ENCODE measurements around the gene RPP25. TPM values are rescaled to one million over a fixed set of nuclear protein-coding genes. Genes with fewer than 3 reads are reported as not detected.
A peak's percentile ranks its signal among the peaks of the same experiment; 100 is the strongest.

The RPP25 gene
- total RNA-seq, 4 donors from 2014 or later: 10.1 to 28.4 (median 16.5) TPM

DNA sequence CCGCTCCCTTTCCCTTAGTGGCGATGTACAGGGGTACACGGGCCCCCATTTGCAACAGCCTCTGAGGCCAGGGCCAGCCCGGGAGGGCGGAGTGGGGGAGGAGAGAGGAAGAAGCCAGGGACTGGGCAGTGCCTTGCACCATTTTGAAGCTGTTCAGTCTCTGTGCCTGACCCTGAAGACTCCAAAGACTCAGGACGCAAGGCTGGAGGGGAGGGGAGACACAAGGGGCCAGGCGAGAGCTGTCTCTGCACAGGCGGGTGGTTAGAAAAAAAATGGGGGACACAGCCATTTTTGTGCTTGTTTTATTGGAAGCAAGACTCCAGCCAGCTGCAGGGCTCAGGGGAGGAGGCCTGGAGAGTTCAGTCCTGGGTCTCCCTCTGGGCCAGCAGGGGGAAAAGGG lies 1.6 kb downstream of the RPP25 start:
- Histone ChIP-seq H3K9me3 (no peaks in the 10 kb centered on the region), H3K4me3 (peak overlapping the region in 3 of 4 donors; percentile 8 to 63 (median 62)), H3K4me1 (peaks cover 19 to 59% (median 49%) of the 10 kb centered on the region in 4 donors), H3K36me3 (no peaks in the 10 kb centered on the region), H3K27ac (peak overlapping the region in 3 of 4 donors; percentile 88 to 93 (median 92)), H3K27me3 (peaks cover 24% of the 10 kb centered on the region)
- in situ Hi-C loops (cut with MboI; ENCODE audit: low pct_ligation_motif_present in 1 of 4, low pct_unique_long_range_greater_than_20kb in 1 of 4, low sequenced_read_pairs in 3 of 4): loop anchor here in 1 of 4 donors (25.0 kb wide), 1 partner anchor 318 kb away; no protein-coding TSS in a partner anchor
- intact Hi-C loops (cut with DNase I; ENCODE audit: low total_unique reads): loop anchor here (10.0 kb wide), 1 partner anchor 110 kb away; the partner anchor contains the start of gene ULK3
- no peak for DNase-seq
- 56% methylated on average over 8 of the region's 8 CpGs; no CpG with 5 or more reads in 1 of the 2 donors for WGBS, 2 donors (ENCODE audit: low coverage in 1 of 2)
- no peak for TF ChIP-seq POLR2A (IDR thresholded peaks at IDR 0.05)
- no peak for TF ChIP-seq EP300 (IDR thresholded peaks at IDR 0.05; ENCODE audit: low read depth)
- TF ChIP-seq, protein P1, sequence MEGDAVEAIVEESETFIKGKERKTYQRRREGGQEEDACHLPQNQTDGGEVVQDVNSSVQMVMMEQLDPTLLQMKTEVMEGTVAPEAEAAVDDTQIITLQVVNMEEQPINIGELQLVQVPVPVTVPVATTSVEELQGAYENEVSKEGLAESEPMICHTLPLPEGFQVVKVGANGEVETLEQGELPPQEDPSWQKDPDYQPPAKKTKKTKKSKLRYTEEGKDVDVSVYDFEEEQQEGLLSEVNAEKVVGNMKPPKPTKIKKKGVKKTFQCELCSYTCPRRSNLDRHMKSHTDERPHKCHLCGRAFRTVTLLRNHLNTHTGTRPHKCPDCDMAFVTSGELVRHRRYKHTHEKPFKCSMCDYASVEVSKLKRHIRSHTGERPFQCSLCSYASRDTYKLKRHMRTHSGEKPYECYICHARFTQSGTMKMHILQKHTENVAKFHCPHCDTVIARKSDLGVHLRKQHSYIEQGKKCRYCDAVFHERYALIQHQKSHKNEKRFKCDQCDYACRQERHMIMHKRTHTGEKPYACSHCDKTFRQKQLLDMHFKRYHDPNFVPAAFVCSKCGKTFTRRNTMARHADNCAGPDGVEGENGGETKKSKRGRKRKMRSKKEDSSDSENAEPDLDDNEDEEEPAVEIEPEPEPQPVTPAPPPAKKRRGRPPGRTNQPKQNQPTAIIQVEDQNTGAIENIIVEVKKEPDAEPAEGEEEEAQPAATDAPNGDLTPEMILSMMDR (IDR thresholded peaks at IDR 0.05): no peak
- TF ChIP-seq POLR2AphosphoS5 (IDR thresholded peaks at IDR 0.05): no peak

- no peak for DNase-seq
- H3K27ac ChIP-seq: peak overlapping the region in 2 of 4 donors; percentile 88 to 93
These were observed 2.1 kb downstream of the RPP25 start for GRCh38 chr15:74954515-74954914.

DNA sequence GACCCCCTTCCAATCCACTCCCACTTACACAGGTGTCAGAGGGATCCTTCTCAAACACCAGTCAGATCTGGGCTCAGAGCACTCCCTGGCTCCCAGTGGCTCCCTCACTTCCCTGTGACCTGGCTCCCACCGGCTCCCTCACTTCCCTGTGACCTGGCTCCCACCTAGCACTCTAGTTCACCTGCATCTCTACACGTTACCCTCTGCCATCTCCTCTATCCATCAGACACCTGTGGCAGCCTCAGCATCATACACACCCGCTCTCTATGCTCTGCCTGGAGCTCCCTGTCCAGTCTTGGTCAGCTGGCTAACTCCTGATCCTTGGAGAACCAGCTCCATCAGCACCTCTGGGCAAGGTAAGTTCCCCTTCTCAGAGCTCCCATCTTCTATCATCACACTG lies 5.6 kb downstream of the RPP25 start:
- Histone ChIP-seq H3K4me3 (no peak overlapping the region), H3K4me1 (peaks cover 19 to 25% (median 22%) of the 10 kb centered on the region in 4 donors), H3K9me3 (no peaks in the 10 kb centered on the region), H3K27me3 (no peaks in the 10 kb centered on the region), H3K36me3 (no peaks in the 10 kb centered on the region), H3K27ac (no peak overlapping the region)
- in situ Hi-C loops (cut with MboI; ENCODE audit: low pct_ligation_motif_present in 1 of 4, low pct_unique_long_range_greater_than_20kb in 1 of 4, low sequenced_read_pairs in 3 of 4) (loop anchor here in 2 of 4 donors (5.0 to 25.0 kb wide), 2 partner anchors 184 to 314 kb away; no protein-coding TSS in a partner anchor), intact Hi-C loops (cut with DNase I; ENCODE audit: low total_unique reads) (loop anchor here (5.0 to 10.0 kb wide), 2 partner anchors 106 to 179 kb away; partner anchors contain the start of gene ULK3)
- no peak for DNase-seq
- TF ChIP-seq POLR2A (IDR thresholded peaks at IDR 0.05) (no peak), EP300 (IDR thresholded peaks at IDR 0.05; ENCODE audit: low read depth) (no peak), POLR2AphosphoS5 (IDR thresholded peaks at IDR 0.05) (no peak)
- TF ChIP-seq, protein P1 (IDR thresholded peaks at IDR 0.05): no peak
- 63% methylated on average over 3 of the region's 3 CpGs; no CpG with 5 or more reads in 1 of the 2 donors for WGBS, 2 donors (ENCODE audit: low coverage in 1 of 2)

More at GRCh38 chr15:74954515-74954914, 2.1 kb downstream of the RPP25 start:
- TF ChIP-seq, protein P1 (IDR thresholded peaks at IDR 0.05): no peak
- TF ChIP-seq EP300 (IDR thresholded peaks at IDR 0.05; ENCODE audit: low read depth) (no peak), POLR2AphosphoS5 (IDR thresholded peaks at IDR 0.05) (no peak), POLR2A (IDR thresholded peaks at IDR 0.05) (no peak)
- Histone ChIP-seq H3K9me3 (no peaks in the 10 kb centered on the region), H3K27me3 (peaks cover 22% of the 10 kb centered on the region), H3K4me3 (peak overlapping the region in 2 of 4 donors; percentile 62 to 63), H3K36me3 (no peaks in the 10 kb centered on the region), H3K4me1 (peaks cover 19 to 55% (median 47%) of the 10 kb centered on the region in 4 donors)
- intact Hi-C loops (cut with DNase I; ENCODE audit: low total_unique reads) (loop anchor here (5.0 to 10.0 kb wide), 2 partner anchors 110 to 182 kb away; partner anchors contain the start of gene ULK3), in situ Hi-C loops (cut with MboI; ENCODE audit: low pct_ligation_motif_present in 1 of 4, low pct_unique_long_range_greater_than_20kb in 1 of 4, low sequenced_read_pairs in 3 of 4) (loop anchor here in 2 of 4 donors (5.0 to 25.0 kb wide), 2 partner anchors 187 to 317 kb away; no protein-coding TSS in a partner anchor)

- no peaks in the 10 kb centered on the region for H3K9me3 ChIP-seq
- in situ Hi-C loops (cut with MboI; ENCODE audit: low pct_ligation_motif_present in 1 of 4, low pct_unique_long_range_greater_than_20kb in 1 of 4, low sequenced_read_pairs in 3 of 4): loop anchor here in 2 of 4 donors (5.0 to 25.0 kb wide), 2 partner anchors 183 to 313 kb away; no protein-coding TSS in a partner anchor
- H3K4me1 ChIP-seq: peaks cover 12 to 18% (median 15%) of the 10 kb centered on the region in 4 donors
- no peak for TF ChIP-seq POLR2A (IDR thresholded peaks at IDR 0.05)
- TF ChIP-seq, protein P1 (IDR thresholded peaks at IDR 0.05): peak; percentile 96 to 99 (median 99)
- H3K27ac ChIP-seq: no peak overlapping the region
- DNase-seq: peak; percentile 84
- WGBS, 2 donors (ENCODE audit: low coverage in 1 of 2): 21 to 60% methylated on average over 2 to 7 of the region's 7 CpGs
- H3K36me3 ChIP-seq: no peaks in the 10 kb centered on the region
- H3K27me3 ChIP-seq: no peaks in the 10 kb centered on the region
- no peak overlapping the region for H3K4me3 ChIP-seq
- intact Hi-C loops (cut with DNase I; ENCODE audit: low total_unique reads): loop anchor here (5.0 to 10.0 kb wide), 2 partner anchors 105 to 178 kb away; partner anchors contain the start of gene ULK3
These were observed 6.3 kb downstream of the RPP25 start for GRCh38 chr15:74950078-74950908.
